Naive thymus-derived CD4-positive, alpha-beta T cell (primary cell): ENCODE data around the gene MUC15. TPM values are rescaled to one million over a fixed set of nuclear protein-coding genes. Genes with fewer than 3 reads are reported as not detected.

Experiments used
- ATAC-seq: fragments of 150-1000 bp; cut with Tn5 transposase; 2 replicates; pipeline ENCODE4 v1.10.0; 2021; ENCODE audit warnings: mild to moderate bottlenecking, moderate library complexity
- CTCF ChIA-PET: fragments of 350-600 bp; sonication (Branson Sonifier 250); formaldehyde crosslinking; loops from one replicate; lab custom pipeline; 2021; ENCODE audit warnings: antibody characterized with exemption; lab: Charles Lee
- POLR2A ChIA-PET: fragments of 350-600 bp; sonication (Branson Sonifier 250); formaldehyde crosslinking; loops from one replicate; lab custom pipeline; 2021; ENCODE audit warnings: antibody characterized with exemption, inconsistent platforms; lab: Charles Lee
- DNase-seq, 9 donors: peaks; one replicate each; pipeline versions ENCODE4 v3.0.0 to v3.0.0-alpha.2; 2020 to 2022; ENCODE audit warnings: mixed read lengths in 1 of 9
- H3K27ac ChIP-seq: one replicate; pipeline ENCODE4 v1.7.0; 2013; ENCODE audit warnings: mild to moderate bottlenecking, low read depth, low read length, moderate library complexity
- H3K27me3 ChIP-seq, 2 donors: one replicate each; pipeline ENCODE4 v1.7.0; 2013; ENCODE audit warnings: low read length in 2 of 2, mild to moderate bottlenecking in 2 of 2, moderate library complexity in 2 of 2; ENCODE audit not compliant: control insufficient read depth in 2 of 2, insufficient read depth in 2 of 2
- H3K36me3 ChIP-seq, 3 experiments: 1 replicate in 2 of 3; 2 replicates in 1 of 3; pipeline ENCODE4 v1.7.0; 2013; ENCODE audit warnings: low read length in 3 of 3, mild to moderate bottlenecking in 3 of 3, moderate library complexity in 1 of 3; ENCODE audit not compliant: insufficient read depth in 3 of 3, control insufficient read depth in 2 of 3
- H3K4me1 ChIP-seq, 2 donors: one replicate each; pipeline ENCODE4 v1.7.0; 2013; ENCODE audit warnings: low read length in 2 of 2, mild to moderate bottlenecking in 2 of 2, moderate library complexity in 1 of 2; ENCODE audit not compliant: control insufficient read depth in 2 of 2, insufficient read depth in 2 of 2
- H3K4me3 ChIP-seq: 2 replicates; pipeline ENCODE4 v1.7.0; 2013; ENCODE audit warnings: mild to moderate bottlenecking, low read length
- H3K9me3 ChIP-seq, 3 experiments: 1 replicate in 2 of 3; 2 replicates in 1 of 3; pipeline ENCODE4 v1.7.0; 2013; ENCODE audit warnings: low read length in 3 of 3; ENCODE audit not compliant: control insufficient read depth in 2 of 3
- H3K27ac Mint-ChIP-seq, 9 donors: one replicate each; pipeline ENCODE4 v1.8.0; 2020 to 2022; ENCODE audit warnings: mixed read lengths in 9 of 9, mild to moderate bottlenecking in 8 of 9, moderate library complexity in 5 of 9, inconsistent platforms in 2 of 9
- H3K27me3 Mint-ChIP-seq, 5 donors: one replicate each; pipeline ENCODE4 v1.8.0; 2021 to 2022; ENCODE audit warnings: mixed read lengths in 5 of 5, mild to moderate bottlenecking in 1 of 5
- H3K36me3 Mint-ChIP-seq, 5 donors: one replicate each; pipeline ENCODE4 v1.8.0; 2020 to 2022; ENCODE audit warnings: mixed read lengths in 5 of 5, mild to moderate bottlenecking in 3 of 5, inconsistent platforms in 1 of 5
- H3K4me1 Mint-ChIP-seq, 7 donors: one replicate each; pipeline ENCODE4 v1.8.0; 2020 to 2022; ENCODE audit warnings: mixed read lengths in 7 of 7, mild to moderate bottlenecking in 3 of 7, inconsistent platforms in 1 of 7
- H3K4me3 Mint-ChIP-seq, 10 donors: one replicate each; pipeline ENCODE4 v1.8.0; 2020 to 2022; ENCODE audit warnings: mild to moderate bottlenecking in 10 of 10, mixed read lengths in 10 of 10, moderate library complexity in 6 of 10, inconsistent platforms in 2 of 10
- H3K9me3 Mint-ChIP-seq, 11 donors: one replicate each; pipeline ENCODE4 v1.8.0; 2020 to 2022; ENCODE audit warnings: mixed read lengths in 11 of 11, mild to moderate bottlenecking in 4 of 11, inconsistent platforms in 1 of 11, moderate library complexity in 1 of 11
- intact Hi-C, 2 donors: fragments of 100-400 bp; cut with micrococcal nuclease; formaldehyde crosslinking; loops; one replicate each; pipeline ENCODE4 v1.15.1; 2023
- polyA plus RNA-seq, 2 donors: library from polyadenylated mRNA; unstranded; fragments of 300-500 nt; fragmentation: Illumina TruSeq; gene quantifications; one replicate each; pipeline ENCODE4 v1.2.3, GENCODE V29; 2021
- total RNA-seq, 6 experiments: library from RNA in 5 of 6; stranded (reverse) in 5 of 6; gene quantifications; 1 replicate in 5 of 6; 2 replicates in 1 of 6; pipeline ENCODE4 v1.2.3 and lab custom pipeline; 2021 to 2026

The MUC15 gene
- total and polyA plus RNA-seq, 7 experiments from 2014 or later = not detected

DNA sequence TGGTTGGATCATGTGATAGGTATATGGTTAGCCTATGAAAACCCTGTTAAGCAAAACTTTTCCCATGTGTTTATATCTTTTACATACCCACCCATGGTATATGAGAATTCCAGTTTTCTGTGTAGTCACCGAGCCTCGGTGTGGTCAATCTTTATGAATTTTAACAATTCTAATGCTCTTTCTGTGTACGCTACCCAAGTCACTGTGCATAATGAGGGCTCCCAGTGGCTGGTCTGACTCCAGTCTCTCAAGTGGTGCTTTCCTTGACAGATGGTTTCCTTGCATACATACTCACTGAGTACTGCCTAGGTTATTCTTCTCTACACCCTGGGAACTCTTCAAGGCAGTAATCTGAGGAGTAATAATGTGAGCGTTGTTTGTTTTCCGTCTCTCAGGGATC, 17.6 kb downstream of the MUC15 start:
- intact Hi-C loops = no loop called here
- no peaks in the 10 kb centered on the region for H3K27me3 ChIP-seq
- Mint-ChIP-seq H3K4me1 (no peaks in the 10 kb centered on the region), H3K27ac (no peak overlapping the region), H3K4me3 (no peak overlapping the region), H3K9me3 (peaks cover 0 to 16% (median 2%) of the 10 kb centered on the region in 11 donors), H3K27me3 (no peaks in the 10 kb centered on the region), H3K36me3 (no peaks in the 10 kb centered on the region)
- ATAC-seq (no peak), DNase-seq (no peak)
- H3K27ac ChIP-seq = no peak overlapping the region
- H3K4me1 ChIP-seq = no peaks in the 10 kb centered on the region
- no peaks in the 10 kb centered on the region for H3K36me3 ChIP-seq
- CTCF ChIA-PET = no interaction called here
- H3K9me3 ChIP-seq = no peaks in the 10 kb centered on the region
- POLR2A ChIA-PET = no interaction called here
- no peak overlapping the region for H3K4me3 ChIP-seq

DNA sequence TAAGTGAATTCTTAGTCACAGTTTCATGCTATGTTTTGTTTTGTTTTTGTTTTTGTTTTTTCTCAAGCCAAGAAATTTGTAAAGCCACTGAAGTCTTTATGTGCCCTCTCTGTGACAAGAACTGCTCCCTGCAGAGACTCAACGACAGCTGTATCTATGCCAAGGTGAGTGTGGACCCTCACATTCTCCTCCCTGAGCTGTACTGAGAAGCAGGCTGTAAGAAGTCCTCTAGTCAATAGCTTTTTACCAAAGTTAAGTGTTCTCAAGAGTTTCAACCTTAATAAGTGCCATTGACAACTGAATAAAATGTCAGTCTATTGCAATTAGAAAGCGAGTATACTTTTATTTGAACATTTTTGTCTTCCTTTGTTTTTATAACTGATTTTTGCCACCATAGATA, 18.9 kb downstream of the MUC15 start:
- no peaks in the 10 kb centered on the region for H3K36me3 Mint-ChIP-seq
- CTCF ChIA-PET = no interaction called here
- POLR2A ChIA-PET = no interaction called here
- Histone ChIP-seq H3K27me3 (no peaks in the 10 kb centered on the region), H3K36me3 (no peaks in the 10 kb centered on the region), H3K27ac (no peak overlapping the region), H3K4me1 (no peaks in the 10 kb centered on the region), H3K9me3 (no peaks in the 10 kb centered on the region), H3K4me3 (no peak overlapping the region)
- H3K27ac Mint-ChIP-seq = no peak overlapping the region
- H3K9me3 Mint-ChIP-seq = peaks cover 0 to 16% (median 3%) of the 10 kb centered on the region in 11 donors
- ATAC-seq (no peak), DNase-seq (no peak)
- H3K27me3 Mint-ChIP-seq = no peaks in the 10 kb centered on the region
- no peak overlapping the region for H3K4me3 Mint-ChIP-seq
- intact Hi-C loops = no loop called here
- H3K4me1 Mint-ChIP-seq = no peaks in the 10 kb centered on the region

- intact Hi-C loops = no loop called here
- Mint-ChIP-seq H3K9me3 (peaks cover 0 to 16% (median 2%) of the 10 kb centered on the region in 11 donors), H3K36me3 (no peaks in the 10 kb centered on the region), H3K27ac (no peak overlapping the region), H3K4me1 (no peaks in the 10 kb centered on the region), H3K4me3 (no peak overlapping the region), H3K27me3 (no peaks in the 10 kb centered on the region)
- H3K4me3 ChIP-seq = no peak overlapping the region
- DNase-seq (no peak), ATAC-seq (no peak)
- H3K4me1 ChIP-seq = no peaks in the 10 kb centered on the region
- ChIA-PET CTCF (no interaction called here), POLR2A (no interaction called here)
- H3K36me3 ChIP-seq = no peaks in the 10 kb centered on the region
- H3K9me3 ChIP-seq = no peaks in the 10 kb centered on the region
- no peaks in the 10 kb centered on the region for H3K27me3 ChIP-seq
- H3K27ac ChIP-seq = no peak overlapping the region
Observed at GRCh38 chr11:26551186-26551801, 20.8 kb downstream of the MUC15 start.

DNA sequence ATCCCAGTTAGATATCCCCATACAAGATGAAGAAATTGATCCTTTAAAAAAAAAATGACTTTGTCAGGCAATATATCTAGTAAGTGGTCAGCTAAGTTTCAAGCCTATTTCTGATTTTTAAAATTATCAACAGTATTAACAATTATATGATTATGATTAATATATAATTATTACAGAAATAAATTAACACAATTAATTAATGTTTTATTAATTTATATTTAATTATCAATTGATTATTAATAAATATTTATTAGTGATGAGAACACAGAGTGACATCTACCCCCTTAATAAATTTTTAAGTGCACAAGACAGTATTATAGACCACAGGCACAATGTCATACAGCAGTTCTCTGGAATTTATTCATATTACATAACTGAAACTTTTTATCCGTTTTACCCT, 22.0 kb downstream of the MUC15 start:
- no peak overlapping the region for H3K27ac Mint-ChIP-seq
- CTCF ChIA-PET = no interaction called here
- H3K4me3 Mint-ChIP-seq = no peak overlapping the region
- H3K27me3 ChIP-seq = no peaks in the 10 kb centered on the region
- H3K27me3 Mint-ChIP-seq = no peaks in the 10 kb centered on the region
- intact Hi-C loops = no loop called here
- ATAC-seq (no peak), DNase-seq (no peak)
- no peaks in the 10 kb centered on the region for H3K4me1 Mint-ChIP-seq
- no peaks in the 10 kb centered on the region for H3K9me3 ChIP-seq
- H3K36me3 Mint-ChIP-seq = no peaks in the 10 kb centered on the region
- H3K4me1 ChIP-seq = no peaks in the 10 kb centered on the region
- H3K27ac ChIP-seq = no peak overlapping the region
- no peak overlapping the region for H3K4me3 ChIP-seq
- POLR2A ChIA-PET = no interaction called here
- no peaks in the 10 kb centered on the region for H3K36me3 ChIP-seq
- H3K9me3 Mint-ChIP-seq = peaks cover 0 to 16% (median 2%) of the 10 kb centered on the region in 11 donors

- Mint-ChIP-seq H3K4me1 (no peaks in the 10 kb centered on the region), H3K27me3 (no peaks in the 10 kb centered on the region), H3K4me3 (no peak overlapping the region), H3K9me3 (peaks cover 0 to 16% (median 2%) of the 10 kb centered on the region in 11 donors), H3K27ac (no peak overlapping the region), H3K36me3 (no peaks in the 10 kb centered on the region)
- Histone ChIP-seq H3K4me1 (no peaks in the 10 kb centered on the region), H3K9me3 (no peaks in the 10 kb centered on the region), H3K27me3 (no peaks in the 10 kb centered on the region), H3K27ac (no peak overlapping the region), H3K4me3 (no peak overlapping the region), H3K36me3 (no peaks in the 10 kb centered on the region)
- no peak for ATAC-seq
- DNase-seq = no peak
- ChIA-PET POLR2A (no interaction called here), CTCF (no interaction called here)
- intact Hi-C loops = no loop called here
Observed at GRCh38 chr11:26549176-26549575, 22.9 kb downstream of the MUC15 start.

GRCh38 chr11:26541870-26542269, 30.2 kb downstream of the MUC15 start:
- ChIA-PET POLR2A (no interaction called here), CTCF (no interaction called here)
- Mint-ChIP-seq H3K9me3 (peaks cover 0 to 20% (median 8%) of the 10 kb centered on the region in 11 donors), H3K27me3 (no peaks in the 10 kb centered on the region), H3K27ac (no peak overlapping the region), H3K36me3 (no peaks in the 10 kb centered on the region), H3K4me3 (no peak overlapping the region), H3K4me1 (no peaks in the 10 kb centered on the region)
- Histone ChIP-seq H3K4me1 (no peaks in the 10 kb centered on the region), H3K36me3 (no peaks in the 10 kb centered on the region), H3K27ac (no peak overlapping the region), H3K27me3 (no peaks in the 10 kb centered on the region), H3K4me3 (no peak overlapping the region), H3K9me3 (no peaks in the 10 kb centered on the region)
- DNase-seq (no peak), ATAC-seq (no peak)
- intact Hi-C loops = no loop called here

GRCh38 chr11:26539517-26539916, 32.5 kb downstream of the MUC15 start:
- Mint-ChIP-seq H3K36me3 (no peaks in the 10 kb centered on the region), H3K27me3 (no peaks in the 10 kb centered on the region), H3K27ac (no peak overlapping the region), H3K4me3 (no peak overlapping the region), H3K9me3 (peaks cover 0 to 20% (median 8%) of the 10 kb centered on the region in 11 donors), H3K4me1 (no peaks in the 10 kb centered on the region)
- Histone ChIP-seq H3K9me3 (no peaks in the 10 kb centered on the region), H3K36me3 (no peaks in the 10 kb centered on the region), H3K4me1 (no peaks in the 10 kb centered on the region), H3K27ac (no peak overlapping the region), H3K27me3 (no peaks in the 10 kb centered on the region), H3K4me3 (no peak overlapping the region)
- CTCF ChIA-PET = no interaction called here
- no peak for ATAC-seq
- intact Hi-C loops = no loop called here
- POLR2A ChIA-PET = no interaction called here
- DNase-seq = no peak
